Effector memory CD8-positive, alpha-beta T cell (primary cell): ENCODE data around the gene PAX7.

Source experiments
- ATAC-seq: fragments of 150-1000 bp; cut with Tn5 transposase; replicated peaks from 2 replicates; pipeline ENCODE4 v1.10.0; 2021; ENCODE audit warnings: mild to moderate bottlenecking, moderate library complexity
- DNase-seq, 3 experiments: peaks; one replicate each; pipeline ENCODE4 v3.0.0; 2021
- H3K27ac Mint-ChIP-seq, 2 donors: one replicate each; pipeline ENCODE4 v1.8.0; 2022; ENCODE audit warnings: mild to moderate bottlenecking in 2 of 2, mixed read lengths in 2 of 2, moderate library complexity in 2 of 2
- H3K27me3 Mint-ChIP-seq, 2 donors: one replicate each; pipeline ENCODE4 v1.8.0; 2022; ENCODE audit warnings: mixed read lengths in 2 of 2
- H3K36me3 Mint-ChIP-seq: one replicate; pipeline ENCODE4 v1.8.0; 2022; ENCODE audit warnings: mild to moderate bottlenecking, moderate library complexity, mixed read lengths; ENCODE audit not compliant: insufficient read depth
- H3K4me1 Mint-ChIP-seq, 2 donors: one replicate each; pipeline ENCODE4 v1.8.0; 2022; ENCODE audit warnings: low read depth in 2 of 2, mixed read lengths in 2 of 2
- H3K4me3 Mint-ChIP-seq, 2 donors: one replicate each; pipeline ENCODE4 v1.8.0; 2022; ENCODE audit warnings: mild to moderate bottlenecking in 2 of 2, mixed read lengths in 2 of 2, moderate library complexity in 2 of 2
- H3K9me3 Mint-ChIP-seq, 2 donors: one replicate each; pipeline ENCODE4 v1.8.0; 2022; ENCODE audit warnings: mixed read lengths in 2 of 2

Gene PAX7

GRCh38 chr1:18651713-18652112, 21.1 kb downstream of the PAX7 start:
- no peak for DNase-seq
- Mint-ChIP-seq H3K4me1 (peaks cover 4 to 5% of the 10 kb centered on the region in 2 donors), H3K27ac (no peak overlapping the region)

GRCh38 chr1:18652791-18653190, 22.1 kb downstream of the PAX7 start:
- DNase-seq (no peak), ATAC-seq (no peak)
- Mint-ChIP-seq H3K9me3 (no peaks in the 10 kb centered on the region), H3K4me1 (peaks cover 4 to 5% of the 10 kb centered on the region in 2 donors), H3K4me3 (no peak overlapping the region), H3K27me3 (peaks cover 87 to 98% of the 10 kb centered on the region in 2 donors), H3K27ac (no peak overlapping the region), H3K36me3 (no peaks in the 10 kb centered on the region)

More at GRCh38 chr1:18651713-18652112, 21.1 kb downstream of the PAX7 start:
- Mint-ChIP-seq H3K27me3 (peaks cover 86 to 94% of the 10 kb centered on the region in 2 donors), H3K4me3 (no peak overlapping the region), H3K36me3 (no peaks in the 10 kb centered on the region), H3K9me3 (no peaks in the 10 kb centered on the region)
- ATAC-seq: no peak

- ATAC-seq: no peak
- Mint-ChIP-seq H3K36me3 (no peaks in the 10 kb centered on the region), H3K27ac (no peak overlapping the region), H3K27me3 (peaks cover 84 to 98% of the 10 kb centered on the region in 2 donors), H3K4me3 (no peak overlapping the region), H3K4me1 (peaks cover 4 to 5% of the 10 kb centered on the region in 2 donors), H3K9me3 (no peaks in the 10 kb centered on the region)
- no peak for DNase-seq
These were observed 22.7 kb downstream of the PAX7 start for GRCh38 chr1:18653367-18653766.

- DNase-seq (no peak), ATAC-seq (no peak)
- Mint-ChIP-seq H3K4me1 (peaks cover 4 to 5% of the 10 kb centered on the region in 2 donors), H3K27me3 (peaks cover 84 to 98% of the 10 kb centered on the region in 2 donors), H3K4me3 (no peak overlapping the region), H3K9me3 (no peaks in the 10 kb centered on the region), H3K36me3 (no peaks in the 10 kb centered on the region), H3K27ac (no peak overlapping the region)
These were observed 23.3 kb downstream of the PAX7 start for GRCh38 chr1:18653916-18654315.

GRCh38 chr1:18654599-18654998, 24.0 kb downstream of the PAX7 start:
- no peaks in the 10 kb centered on the region for H3K36me3 Mint-ChIP-seq
- peaks cover 83 to 98% of the 10 kb centered on the region in 2 donors for H3K27me3 Mint-ChIP-seq
- no peaks in the 10 kb centered on the region for H3K9me3 Mint-ChIP-seq
- DNase-seq (no peak), ATAC-seq (no peak)
- no peak overlapping the region for H3K4me3 Mint-ChIP-seq
- H3K4me1 Mint-ChIP-seq: peaks cover 4 to 5% of the 10 kb centered on the region in 2 donors
- H3K27ac Mint-ChIP-seq: no peak overlapping the region

- Mint-ChIP-seq H3K27ac (no peak overlapping the region), H3K36me3 (no peaks in the 10 kb centered on the region), H3K9me3 (no peaks in the 10 kb centered on the region), H3K4me1 (peaks cover 4 to 5% of the 10 kb centered on the region in 2 donors), H3K27me3 (peaks cover 82 to 100% of the 10 kb centered on the region in 2 donors), H3K4me3 (no peak overlapping the region)
- no peak for DNase-seq
- no peak for ATAC-seq
These were observed 27.0 kb downstream of the PAX7 start for GRCh38 chr1:18657506-18658201.

- Mint-ChIP-seq H3K4me1 (no peaks in the 10 kb centered on the region), H3K9me3 (no peaks in the 10 kb centered on the region), H3K4me3 (no peak overlapping the region), H3K27me3 (peaks cover 72 to 93% of the 10 kb centered on the region in 2 donors), H3K36me3 (no peaks in the 10 kb centered on the region), H3K27ac (no peak overlapping the region)
- ATAC-seq (no peak), DNase-seq (no peak)
These were observed 28.2 kb downstream of the PAX7 start for GRCh38 chr1:18658831-18659230.

GRCh38 chr1:18661404-18662285, 31.0 kb downstream of the PAX7 start:
- Mint-ChIP-seq H3K27ac (no peak overlapping the region), H3K36me3 (no peaks in the 10 kb centered on the region), H3K4me1 (no peaks in the 10 kb centered on the region), H3K27me3 (peaks cover 68 to 93% of the 10 kb centered on the region in 2 donors), H3K9me3 (no peaks in the 10 kb centered on the region), H3K4me3 (no peak overlapping the region)
- no peak for ATAC-seq
- DNase-seq: no peak

GRCh38 chr1:18662286-18662639, 31.6 kb downstream of the PAX7 start:
- Mint-ChIP-seq H3K4me1 (no peaks in the 10 kb centered on the region), H3K27ac (no peak overlapping the region), H3K9me3 (no peaks in the 10 kb centered on the region), H3K4me3 (no peak overlapping the region), H3K27me3 (peaks cover 69 to 93% of the 10 kb centered on the region in 2 donors), H3K36me3 (no peaks in the 10 kb centered on the region)
- no peak for DNase-seq
- no peak for ATAC-seq

- Mint-ChIP-seq H3K27ac (no peak overlapping the region), H3K27me3 (peaks cover 44 to 83% of the 10 kb centered on the region in 2 donors)
These were observed 35.8 kb downstream of the PAX7 start for GRCh38 chr1:18666317-18666920.

GRCh38 chr1:18667333-18667732, 36.7 kb downstream of the PAX7 start:
- Mint-ChIP-seq H3K4me1 (no peaks in the 10 kb centered on the region), H3K9me3 (no peaks in the 10 kb centered on the region), H3K4me3 (no peak overlapping the region), H3K27ac (no peak overlapping the region), H3K27me3 (peaks cover 40 to 74% of the 10 kb centered on the region in 2 donors), H3K36me3 (no peaks in the 10 kb centered on the region)
- DNase-seq: no peak
- no peak for ATAC-seq

More at GRCh38 chr1:18666317-18666920, 35.8 kb downstream of the PAX7 start:
- no peaks in the 10 kb centered on the region for H3K36me3 Mint-ChIP-seq
- H3K4me3 Mint-ChIP-seq: no peak overlapping the region
- DNase-seq: no peak
- no peak for ATAC-seq
- no peaks in the 10 kb centered on the region for H3K9me3 Mint-ChIP-seq
- H3K4me1 Mint-ChIP-seq: no peaks in the 10 kb centered on the region

- H3K27me3 Mint-ChIP-seq: peaks cover 43 to 75% of the 10 kb centered on the region in 2 donors
- ATAC-seq (no peak), DNase-seq (no peak)
- no peak overlapping the region for H3K4me3 Mint-ChIP-seq
- no peak overlapping the region for H3K27ac Mint-ChIP-seq
- H3K36me3 Mint-ChIP-seq: no peaks in the 10 kb centered on the region
- no peaks in the 10 kb centered on the region for H3K4me1 Mint-ChIP-seq
- H3K9me3 Mint-ChIP-seq: no peaks in the 10 kb centered on the region
These were observed 37.4 kb downstream of the PAX7 start for GRCh38 chr1:18668046-18668445.

GRCh38 chr1:18668750-18669404, 38.2 kb downstream of the PAX7 start:
- Mint-ChIP-seq H3K27ac (no peak overlapping the region), H3K4me3 (no peak overlapping the region), H3K9me3 (no peaks in the 10 kb centered on the region), H3K27me3 (peaks cover 44 to 79% of the 10 kb centered on the region in 2 donors), H3K36me3 (no peaks in the 10 kb centered on the region), H3K4me1 (no peaks in the 10 kb centered on the region)
- no peak for ATAC-seq
- no peak for DNase-seq
